HG03565 (cell line): ENCODE results near the gene EFS.

Source experiments
- ATAC-seq: cut with Tn5 transposase; IDR thresholded peaks from one replicate; pipeline ENCODE4 v1.9.1; 2021; ENCODE audit warnings: mild to moderate bottlenecking, moderate library complexity; ENCODE audit not compliant: unreplicated experiment

EFS gene, protein sequence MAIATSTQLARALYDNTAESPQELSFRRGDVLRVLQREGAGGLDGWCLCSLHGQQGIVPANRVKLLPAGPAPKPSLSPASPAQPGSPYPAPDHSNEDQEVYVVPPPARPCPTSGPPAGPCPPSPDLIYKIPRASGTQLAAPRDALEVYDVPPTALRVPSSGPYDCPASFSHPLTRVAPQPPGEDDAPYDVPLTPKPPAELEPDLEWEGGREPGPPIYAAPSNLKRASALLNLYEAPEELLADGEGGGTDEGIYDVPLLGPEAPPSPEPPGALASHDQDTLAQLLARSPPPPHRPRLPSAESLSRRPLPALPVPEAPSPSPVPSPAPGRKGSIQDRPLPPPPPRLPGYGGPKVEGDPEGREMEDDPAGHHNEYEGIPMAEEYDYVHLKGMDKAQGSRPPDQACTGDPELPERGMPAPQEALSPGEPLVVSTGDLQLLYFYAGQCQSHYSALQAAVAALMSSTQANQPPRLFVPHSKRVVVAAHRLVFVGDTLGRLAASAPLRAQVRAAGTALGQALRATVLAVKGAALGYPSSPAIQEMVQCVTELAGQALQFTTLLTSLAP

DNA sequence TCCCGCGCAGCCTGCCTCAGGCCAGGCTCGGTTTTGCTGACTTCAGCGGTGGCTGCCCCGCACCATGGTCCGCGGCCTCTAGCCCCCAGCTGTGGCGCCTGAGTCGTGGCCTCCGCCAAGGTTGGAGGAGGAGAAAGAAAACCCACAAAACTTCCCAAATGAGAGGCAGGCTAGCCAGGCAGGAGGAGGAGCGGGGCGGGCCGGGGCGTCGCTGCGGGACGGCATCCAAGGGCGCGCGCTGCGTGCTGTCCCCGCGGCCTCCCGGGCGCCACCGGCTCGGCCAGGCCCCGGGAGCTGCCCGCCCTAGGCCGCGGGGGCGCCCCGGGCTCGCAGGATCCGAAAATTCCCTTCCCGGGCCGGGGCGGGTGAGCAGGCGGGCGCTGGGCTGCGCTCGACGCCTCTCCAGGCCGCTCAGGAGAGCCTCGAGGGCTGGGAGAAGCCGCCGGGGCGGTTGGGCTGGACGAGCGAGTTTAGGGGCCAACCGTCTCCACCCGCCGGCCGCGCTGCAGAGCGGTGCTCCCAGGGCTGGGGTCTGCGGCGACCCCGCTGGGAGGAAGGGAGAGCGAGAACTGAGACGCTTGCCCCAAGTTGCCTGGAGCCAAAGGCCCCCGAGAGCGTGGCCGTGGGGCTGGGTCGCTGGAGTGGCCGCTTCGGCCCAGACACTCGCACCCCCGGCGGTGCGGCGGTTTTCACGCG is at the start of gene EFS:
Gene EFS, minus strand, starts transcription at position 137 of the 696 bp plus-strand sequence. CDS start 147 bp downstream, outside the sequence.
- no peak for ATAC-seq

DNA sequence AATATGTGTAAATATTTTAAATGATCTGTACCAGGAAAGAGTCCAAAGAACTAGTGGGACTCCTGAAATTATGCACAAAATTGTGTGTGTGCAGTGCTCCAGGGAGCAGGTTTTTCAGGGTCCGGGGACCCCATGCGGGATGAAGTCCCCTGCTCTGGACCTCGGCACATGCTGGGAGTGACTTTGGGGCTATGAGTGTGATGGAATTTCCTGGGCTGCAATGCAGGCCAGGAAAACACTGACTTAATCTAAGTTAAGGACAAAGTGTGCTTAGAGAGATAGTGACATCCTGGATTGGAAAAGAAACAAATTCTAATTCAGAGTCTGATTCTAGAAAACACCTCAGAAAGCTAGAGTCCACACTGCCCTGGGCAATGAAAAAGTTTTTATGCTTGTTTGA is 49.3 kb upstream of the EFS start:
- ATAC-seq = no peak

DNA sequence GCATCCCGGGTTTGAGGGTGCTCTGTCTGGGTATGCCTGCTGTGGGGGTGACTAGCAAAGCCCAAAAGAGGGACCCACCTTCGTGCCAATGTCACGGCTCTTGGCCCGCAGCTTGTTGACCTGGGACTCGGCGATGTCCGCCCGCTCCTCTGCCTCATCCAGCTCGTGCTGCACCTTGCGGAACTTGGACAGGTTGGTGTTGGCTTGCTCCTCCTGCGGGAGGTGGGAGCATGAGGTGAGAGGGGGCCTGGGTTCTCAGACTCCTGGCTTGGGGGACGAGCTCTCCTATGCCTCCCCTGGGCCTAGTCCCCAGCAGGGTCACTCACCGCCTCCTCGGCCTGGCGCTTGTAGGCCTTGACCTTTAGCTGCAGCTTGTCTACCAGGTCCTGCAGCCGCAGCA is 48.7 kb upstream of the EFS start:
- no peak for ATAC-seq

DNA sequence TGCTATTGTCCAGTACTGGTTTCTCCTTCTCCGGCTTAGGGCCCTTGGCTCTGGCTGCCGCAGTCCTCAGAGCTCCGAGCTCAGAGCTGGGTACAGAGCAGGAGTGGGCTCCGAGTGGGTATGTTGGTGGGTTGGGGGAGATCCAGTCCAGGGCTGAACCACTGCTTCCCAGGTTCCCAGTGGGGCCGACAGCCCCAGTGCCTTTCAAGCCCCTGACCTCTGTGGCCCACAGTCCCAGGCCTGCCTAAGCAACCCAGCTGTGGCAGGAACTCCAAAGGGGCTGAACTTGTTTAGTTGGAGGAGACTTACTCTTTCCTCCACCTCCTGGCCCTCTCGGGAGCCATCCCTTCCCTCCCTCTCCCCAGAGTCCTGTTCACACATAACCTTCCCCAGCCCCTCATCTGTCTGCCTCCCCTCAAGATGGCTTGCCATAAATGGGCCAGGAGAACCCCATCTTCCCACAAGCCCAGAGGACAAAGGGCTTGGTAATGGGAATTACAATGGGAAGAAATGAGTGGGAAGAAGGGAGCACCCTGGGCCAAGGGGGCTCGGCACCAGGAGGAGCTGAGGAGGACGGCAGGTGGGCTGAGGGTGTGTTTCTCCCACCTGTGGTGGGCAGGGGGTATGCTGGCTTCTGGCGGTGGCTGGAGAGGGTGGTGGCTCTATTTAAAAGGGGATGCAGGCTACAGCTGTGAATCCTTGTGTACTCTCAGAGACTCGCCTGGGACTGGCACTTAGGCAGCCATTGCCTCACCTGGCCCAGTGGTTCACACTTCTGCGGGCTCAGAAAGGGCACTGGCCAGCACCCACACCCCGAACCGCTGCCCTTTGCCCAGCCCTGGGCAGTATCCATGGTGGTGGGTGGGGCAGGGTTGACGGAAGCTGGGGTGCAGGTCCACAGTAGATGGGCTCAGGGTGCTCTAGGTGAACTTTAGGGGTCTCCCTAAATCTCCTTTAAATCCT is 46.9 kb upstream of the EFS start:
- no peak for ATAC-seq

DNA sequence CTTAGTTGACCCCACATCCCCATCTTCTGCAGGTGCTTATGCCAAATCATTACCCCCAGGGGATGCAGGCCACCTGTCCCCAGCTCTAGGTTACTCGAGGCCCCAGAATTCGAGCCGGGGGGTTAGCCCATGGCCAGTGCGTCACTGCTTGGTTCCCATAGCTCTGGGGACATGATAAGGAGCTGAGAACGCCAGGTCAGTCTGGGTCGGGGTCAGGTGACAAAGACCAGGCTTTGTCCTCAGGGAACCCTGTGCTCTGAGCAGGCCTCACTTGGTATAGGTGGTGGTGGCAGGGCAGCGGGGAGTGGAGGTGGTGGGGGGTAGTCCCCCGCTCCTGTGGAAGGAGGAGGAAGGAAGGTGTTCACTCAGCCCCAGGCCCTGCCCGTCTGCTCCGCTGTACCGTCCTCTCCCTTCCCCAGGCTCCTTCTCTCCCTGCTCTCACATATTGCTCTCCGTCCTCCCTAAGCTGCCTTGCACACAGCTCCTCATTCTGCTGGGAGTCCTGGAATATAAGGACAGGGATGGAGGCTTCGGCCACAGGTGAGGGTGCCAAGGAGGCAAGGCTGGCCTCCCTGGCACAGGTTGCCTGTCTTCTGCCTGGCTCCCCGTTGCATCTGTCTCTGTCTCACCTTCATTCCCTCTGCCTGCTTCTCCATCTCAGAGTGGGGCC is 45.1 kb upstream of the EFS start:
- ATAC-seq = no peak

DNA sequence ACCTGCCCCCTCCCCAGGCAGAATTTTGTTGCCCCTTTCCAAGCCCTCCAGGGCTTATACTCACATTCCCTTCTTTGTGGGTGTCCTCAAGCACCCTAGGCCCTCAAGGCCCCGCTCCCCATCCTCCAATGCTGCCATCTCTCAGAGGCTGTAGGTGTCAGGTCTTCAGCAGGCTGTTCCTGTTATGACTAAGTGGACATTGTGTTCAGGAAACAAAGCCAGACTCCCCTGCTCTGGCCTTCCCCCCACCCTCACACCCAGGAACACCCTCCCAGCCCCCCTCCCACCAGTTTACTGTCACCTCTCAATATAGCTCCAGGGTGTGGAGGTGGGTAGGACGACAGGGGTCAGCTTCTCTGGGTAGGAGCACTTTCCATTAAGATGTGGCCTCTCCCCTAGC is 44.5 kb upstream of the EFS start:
- no peak for ATAC-seq

DNA sequence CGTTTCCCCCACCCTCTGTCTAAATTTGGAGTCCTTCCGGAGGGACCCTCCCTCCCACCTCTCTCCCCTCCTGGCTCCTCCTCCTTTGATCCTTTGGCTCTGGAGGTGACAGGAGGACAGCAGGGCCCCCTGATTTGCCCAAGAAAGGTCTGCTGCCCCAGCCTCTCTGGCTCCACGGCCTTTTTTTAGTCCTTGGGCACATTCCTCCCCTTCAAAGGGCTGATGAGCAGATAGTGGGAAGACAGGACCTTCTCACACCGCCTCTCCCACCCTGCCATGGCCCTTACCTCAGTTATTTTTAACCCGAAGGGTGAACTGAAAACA is 43.3 kb upstream of the EFS start:
- no peak for ATAC-seq

DNA sequence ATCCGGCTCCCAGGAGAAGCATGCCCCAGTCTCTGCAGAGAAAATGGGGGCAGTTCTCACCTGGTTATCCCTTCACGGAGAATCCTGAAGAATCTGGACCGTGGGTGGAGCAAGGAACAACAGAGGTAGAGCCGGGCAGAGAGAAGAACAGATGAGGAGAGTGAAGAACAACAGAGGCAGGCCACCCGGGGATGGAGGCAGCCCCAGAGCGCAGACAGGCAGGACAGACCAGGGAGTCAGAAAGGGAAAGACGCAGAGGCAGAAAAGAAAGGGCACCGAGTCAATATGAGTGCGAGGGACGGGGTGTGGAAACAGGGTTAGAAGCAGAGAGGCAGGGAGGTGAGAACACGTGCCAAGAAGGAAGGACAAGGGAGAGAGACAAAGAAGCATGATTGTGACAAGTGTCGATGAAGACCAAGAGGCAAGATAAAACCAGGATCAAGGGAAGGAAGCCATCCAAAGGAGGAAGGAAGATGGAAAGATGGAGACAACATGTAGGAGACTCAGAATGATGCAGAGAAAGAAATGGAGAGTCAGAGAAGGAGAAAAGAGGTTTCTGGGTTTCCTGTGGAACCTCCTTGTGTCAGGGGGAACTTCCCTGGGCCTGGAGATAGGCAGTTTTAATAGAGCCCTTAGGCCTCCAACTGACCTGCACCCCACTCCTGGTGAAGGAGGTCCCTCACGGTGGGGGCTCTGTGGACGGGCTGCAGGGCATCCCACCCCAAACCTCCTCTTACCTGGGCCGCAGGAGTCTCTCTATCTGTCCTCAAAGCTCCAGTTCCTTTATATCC is 42.7 kb upstream of the EFS start, which contains the start of gene MYH6:
Gene MYH6, minus strand, starts transcription at position 758 of the 791 bp plus-strand sequence. CDS start 1,050 bp downstream, outside the sequence.
- no peak for ATAC-seq

DNA sequence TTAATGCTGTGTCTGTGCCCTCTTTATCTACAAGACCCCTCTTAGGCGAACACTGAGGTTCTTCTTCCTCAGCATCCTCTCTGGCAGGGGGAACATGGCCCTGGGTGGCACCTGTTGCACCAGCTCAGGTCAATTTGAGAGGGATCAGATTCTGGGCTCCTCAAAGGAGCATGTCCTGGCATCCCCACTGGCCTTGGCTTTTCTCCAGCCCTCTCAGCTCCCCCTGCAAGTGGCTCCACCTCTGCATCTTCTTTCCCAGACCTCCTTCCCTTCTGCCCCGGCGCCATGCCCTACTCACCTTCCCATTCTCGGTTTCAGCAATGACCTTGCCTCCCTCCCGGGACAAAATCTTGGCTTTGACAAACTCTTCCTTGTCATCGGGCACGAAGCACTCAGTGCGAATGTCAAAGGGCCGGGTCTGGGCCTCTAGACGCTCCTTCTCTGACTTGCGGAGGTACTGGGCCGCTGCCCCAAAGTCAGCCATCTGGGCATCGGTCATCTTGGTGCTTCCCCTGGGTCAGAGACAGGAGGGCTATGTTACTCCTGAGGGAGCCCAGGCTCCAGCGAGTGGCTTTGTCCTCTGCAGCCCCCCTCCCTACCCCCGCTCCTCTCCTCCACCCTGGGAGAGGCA is 41.9 kb upstream of the EFS start:
- ATAC-seq = no peak

DNA sequence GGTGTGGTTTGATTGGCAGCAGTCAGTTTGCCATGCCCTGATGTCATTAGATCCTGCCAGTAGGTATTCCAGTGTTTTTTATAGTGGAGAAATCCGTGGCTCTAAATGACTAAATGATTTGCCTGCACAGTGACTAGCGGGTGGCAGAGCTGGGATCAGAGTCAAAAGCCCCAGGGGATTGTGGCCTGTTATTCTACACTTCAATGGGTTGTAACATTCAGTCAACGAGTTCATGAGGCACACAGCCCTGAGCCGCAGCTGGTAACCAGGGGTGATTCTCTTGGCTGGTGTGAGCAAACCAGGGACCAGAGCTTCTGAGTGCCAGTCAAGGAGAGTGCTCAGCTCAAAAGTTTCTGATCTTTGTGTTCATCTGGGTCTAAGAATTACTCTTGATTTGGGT is 41.3 kb upstream of the EFS start:
- ATAC-seq = no peak

DNA sequence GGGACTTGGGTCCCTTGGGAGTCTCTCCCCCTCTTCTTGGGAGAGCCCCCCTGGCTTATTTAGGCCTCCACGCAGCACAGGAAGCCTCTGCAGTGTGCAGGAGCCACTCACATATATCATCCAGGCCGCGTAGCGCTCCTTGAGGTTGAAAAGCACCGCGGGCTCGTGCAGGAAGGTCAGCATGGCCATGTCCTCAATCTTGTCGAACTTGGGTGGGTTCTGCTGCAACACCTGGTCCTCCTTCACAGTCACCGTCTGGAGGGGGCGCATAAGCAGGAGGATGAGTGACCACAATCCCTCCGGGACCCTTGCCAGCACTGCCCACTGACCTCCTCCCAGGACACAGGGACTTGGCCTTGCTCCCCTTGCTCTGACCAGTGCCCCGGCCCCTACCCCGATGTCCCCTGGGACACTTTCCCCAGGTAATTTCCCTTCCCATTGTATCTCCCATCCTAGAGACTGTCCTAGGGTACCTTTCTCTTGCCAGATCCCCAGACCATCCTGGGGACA is 40.6 kb upstream of the EFS start:
- ATAC-seq = no peak

DNA sequence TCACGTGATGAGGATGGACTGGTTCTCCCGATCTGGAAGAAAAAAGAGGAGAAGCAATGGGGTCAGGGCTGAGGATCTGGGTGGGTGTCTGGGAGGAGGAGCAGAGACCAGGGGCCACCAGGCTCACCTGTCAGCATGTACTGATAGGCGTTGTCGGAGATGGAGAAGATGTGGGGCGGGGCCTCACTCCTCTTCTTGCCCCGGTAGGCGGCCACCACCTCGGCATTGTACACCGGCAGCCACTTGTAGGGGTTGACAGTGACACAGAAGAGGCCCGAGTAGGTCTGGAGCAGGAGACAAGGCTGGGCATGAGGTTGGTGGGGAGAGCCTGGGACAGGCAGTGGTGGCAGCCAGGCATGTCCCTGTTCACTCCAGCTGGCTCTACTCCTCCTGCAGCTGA is 40.1 kb upstream of the EFS start:
- no peak for ATAC-seq

DNA sequence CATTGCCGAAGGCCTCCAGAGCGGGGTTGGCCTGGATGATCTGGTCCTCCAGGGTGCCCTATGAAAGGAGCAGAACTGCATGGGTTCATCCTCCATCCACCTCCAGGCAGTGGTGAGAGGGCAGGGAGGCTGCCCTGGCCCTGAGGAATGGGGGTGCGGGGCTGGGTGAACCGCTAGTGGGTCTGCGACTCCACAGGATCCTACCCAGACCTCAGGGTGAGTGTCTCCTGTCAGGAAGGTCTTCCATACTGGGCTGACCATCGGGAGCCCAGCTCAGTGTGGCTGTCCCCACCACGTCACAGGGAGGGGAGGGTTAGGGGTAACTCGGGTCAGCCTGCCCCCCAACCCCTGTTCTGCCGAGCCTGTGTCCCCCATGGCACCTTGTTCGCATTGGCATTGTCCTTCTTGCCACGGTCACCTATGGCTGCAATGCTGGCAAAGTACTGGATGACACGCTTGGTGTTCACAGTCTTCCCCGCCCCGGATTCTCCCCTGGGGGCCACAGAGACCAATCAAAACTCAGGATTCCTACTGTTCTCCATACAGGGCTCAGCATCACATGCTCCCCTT is 39.4 kb upstream of the EFS start:
- ATAC-seq = no peak

DNA sequence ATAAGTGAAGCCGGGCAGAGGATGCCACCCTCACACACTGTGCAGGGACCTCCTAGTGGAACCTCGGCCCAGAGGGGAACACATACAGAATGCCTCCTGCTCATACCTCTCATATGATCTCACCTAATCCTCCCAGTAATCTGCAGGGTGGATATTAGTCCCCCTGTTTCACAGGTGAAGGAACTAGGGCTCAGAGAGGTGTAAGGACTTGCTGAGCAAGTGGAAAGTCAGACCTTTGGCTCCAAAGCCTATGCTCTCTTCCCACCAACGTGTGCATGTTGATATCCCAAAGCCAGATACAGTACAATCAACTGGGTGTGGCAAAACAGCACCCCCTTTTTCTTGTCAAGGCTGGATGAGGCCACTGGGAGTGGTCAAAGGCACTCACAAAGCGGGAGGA is 38.9 kb upstream of the EFS start:
- ATAC-seq = no peak

DNA sequence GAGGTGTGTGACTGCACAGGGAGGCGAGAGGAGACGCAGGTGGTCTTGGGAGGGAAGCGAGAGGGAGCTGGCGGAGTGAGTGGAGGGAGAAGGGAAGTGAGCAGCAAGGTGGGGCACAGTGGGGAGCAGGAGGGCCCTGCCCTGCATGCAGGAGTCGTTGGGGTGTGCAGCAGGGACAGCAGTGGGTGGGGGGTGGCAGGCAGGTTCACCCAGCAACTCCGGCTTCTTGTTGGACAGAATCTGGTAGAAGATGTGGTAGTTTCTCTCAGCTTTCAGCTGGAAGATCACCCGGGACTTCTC is 38.1 kb upstream of the EFS start:
- no peak for ATAC-seq

DNA sequence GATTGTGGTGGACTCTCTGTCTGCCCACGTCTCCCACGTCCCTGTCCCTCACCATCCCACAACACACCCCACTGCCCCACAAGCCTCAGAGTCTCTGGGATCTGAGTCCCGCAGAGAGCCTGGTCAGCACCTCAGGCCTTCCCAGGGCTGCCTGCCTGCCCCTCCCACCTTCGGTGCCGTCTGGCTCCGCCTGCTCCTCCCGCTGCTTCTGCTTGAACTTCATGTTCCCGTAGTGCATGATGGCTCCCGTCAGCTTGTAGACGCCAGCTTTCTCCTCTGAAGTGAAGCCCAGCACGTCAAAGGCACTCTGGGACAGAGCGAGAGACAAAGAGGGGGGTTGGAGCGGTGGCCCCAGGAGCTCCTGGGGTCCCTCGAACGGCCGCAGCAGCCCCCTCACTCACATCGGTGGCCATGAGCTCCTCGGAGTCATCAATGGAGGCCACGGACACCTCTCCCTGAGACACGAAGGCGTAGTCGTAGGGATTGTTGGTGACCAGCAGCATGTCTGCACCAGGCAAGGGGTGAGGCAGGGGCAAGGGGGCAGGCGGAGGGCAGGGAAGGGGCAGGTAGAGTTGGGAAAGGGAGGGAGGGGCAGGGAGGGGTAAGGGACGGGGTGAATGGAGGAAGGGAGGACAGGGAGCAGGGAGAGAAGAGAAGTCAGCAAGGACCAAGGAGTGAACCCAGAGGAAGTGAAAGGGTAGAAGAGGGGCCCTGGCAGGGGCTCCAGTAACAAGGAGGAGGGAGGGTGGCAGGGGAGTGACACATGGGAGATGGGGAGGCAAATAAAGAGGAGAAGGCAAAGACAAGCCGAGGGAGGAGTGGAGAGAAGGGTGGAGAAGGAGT is 37.5 kb upstream of the EFS start:
- no peak for ATAC-seq

DNA sequence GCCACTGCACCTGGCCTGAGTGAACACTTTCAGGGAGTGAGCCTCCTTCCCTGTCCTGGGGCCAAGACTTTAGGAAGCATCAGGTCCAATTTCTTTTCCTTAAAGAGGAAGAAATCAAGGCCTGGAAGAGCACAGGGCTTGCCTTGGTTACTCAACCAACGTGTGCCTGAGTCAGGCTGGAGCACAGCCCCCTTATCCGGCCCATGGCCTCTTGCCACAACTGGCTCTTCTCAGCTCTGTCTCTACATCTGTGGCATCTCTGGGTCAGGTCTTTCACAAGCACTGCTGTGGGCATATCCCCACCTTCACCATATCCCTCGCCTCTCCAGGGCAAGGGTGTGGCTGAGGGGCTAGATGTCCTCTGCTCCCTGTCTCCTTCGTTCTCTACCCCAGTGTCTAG is 36.3 kb upstream of the EFS start:
- ATAC-seq = no peak
